Measurements from ENCODE around the gene MAPK11.

- TF ChIP-seq POLR2A (IDR thresholded peaks at IDR 0.05; ENCODE audit: low read length): no peak
- TF ChIP-seq GATA1 (IDR thresholded peaks at IDR 0.05; ENCODE audit: low read depth, low read length): no peak
Observed at GRCh38 chr22:50224071-50224470, 46.1 kb downstream of the MAPK11 start.
